ENCODE data around the gene ADGRF4. TPM values are rescaled to one million over a fixed set of nuclear protein-coding genes. Genes with fewer than 3 reads are reported as not detected.

ADGRF4 gene
- total and polyA plus RNA-seq, 2 of the 8 experiments (the other 6 are each of a cell fraction or from before 2014, with no cell fraction given): 0.02 TPM; not detected in 1

DNA sequence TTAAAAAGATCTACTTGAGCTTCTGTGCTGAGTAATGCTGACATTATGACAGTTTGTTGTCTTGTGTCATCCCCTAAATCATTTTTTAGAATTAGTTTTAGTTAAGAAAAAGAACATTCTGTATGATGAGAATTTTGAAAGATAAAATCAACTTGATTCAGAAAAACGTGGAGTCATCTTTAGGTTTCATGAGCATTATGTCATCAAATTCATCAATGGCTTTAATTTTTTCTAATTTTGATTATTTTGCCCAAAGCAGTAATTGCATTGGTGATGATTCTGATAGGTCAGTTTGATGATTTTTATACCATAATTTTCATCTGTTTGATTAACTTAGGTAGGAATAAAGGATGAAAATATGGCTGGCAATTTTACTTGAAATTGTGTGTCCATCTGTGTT is 26.6 kb upstream of the ADGRF4 start:
- no peaks in the 10 kb centered on the region for H3K36me3 ChIP-seq (ENCODE audit: control insufficient read depth in 2 of 4, insufficient read depth in 4 of 4, low read length in 3 of 4)
- H4K8ac ChIP-seq (ENCODE audit: extremely low read depth, insufficient read depth, low read length): no peak overlapping the region
- no peak overlapping the region for H3K4me2 ChIP-seq (ENCODE audit: insufficient read depth in 1 of 2, low read depth in 2 of 2, low read length in 2 of 2)
- no peak overlapping the region for H3K14ac ChIP-seq (ENCODE audit: insufficient read length)
- H3K27ac ChIP-seq (ENCODE audit: low read depth, low read length): no peak overlapping the region
- no peak overlapping the region for H2BK20ac ChIP-seq (ENCODE audit: low read length)
- no peak overlapping the region for H3K4ac ChIP-seq (replicated peaks; ENCODE audit: insufficient read length, low read depth, low read length)
- no peak overlapping the region for H2BK120ac ChIP-seq (replicated peaks; ENCODE audit: low read depth, low read length)
- no peak overlapping the region for H2AFZ ChIP-seq (ENCODE audit: low read length)
- ChIA-PET CTCF (ENCODE audit: partially characterized antibody) (no interaction called here), POLR2A (ENCODE audit: partially characterized antibody) (no interaction called here)
- H3K79me1 ChIP-seq (ENCODE audit: low read depth, low read length): no peaks in the 10 kb centered on the region
- no peak overlapping the region for H3K18ac ChIP-seq (ENCODE audit: extremely low read depth, low read length)
- H2BK12ac ChIP-seq (ENCODE audit: low read depth, low read length): no peak overlapping the region
- no peak overlapping the region for H2AK5ac ChIP-seq (ENCODE audit: low read depth, low read length)
- no peak overlapping the region for H4K5ac ChIP-seq (ENCODE audit: insufficient read length, low read depth, low read length)
- no peaks in the 10 kb centered on the region for H3K79me2 ChIP-seq (ENCODE audit: control insufficient read depth in 1 of 2, insufficient read depth in 2 of 2, low read length in 2 of 2)
- H4K20me1 ChIP-seq (replicated peaks in 1 of 2; ENCODE audit: control insufficient read depth in 1 of 2, insufficient read depth in 2 of 2, low read length in 2 of 2): no peaks in the 10 kb centered on the region
- H2BK5ac ChIP-seq (ENCODE audit: low read depth, low read length): no peak overlapping the region
- H3K27me3 ChIP-seq (replicated peaks in 1 of 4; ENCODE audit: control insufficient read depth in 3 of 4, extremely low read depth in 1 of 4, insufficient read depth in 3 of 4, low read length in 3 of 4): no peaks in the 10 kb centered on the region
- no peak for FAIRE-seq
- H3K56ac ChIP-seq (replicated peaks; ENCODE audit: insufficient read length, low read depth, low read length): no peak overlapping the region
- no peak overlapping the region for H4K91ac ChIP-seq (replicated peaks; ENCODE audit: insufficient read length, low read length)
- H3K4me1 ChIP-seq (replicated peaks in 1 of 4; ENCODE audit: control insufficient read depth in 3 of 4, insufficient read depth in 4 of 4, low read length in 3 of 4): peaks cover 0 to 9% (median 3%) of the 10 kb centered on the region in 4 experiments; a peak in 5 of 7 replicates
- H2BK15ac ChIP-seq (ENCODE audit: low read length): no peak overlapping the region
- H3K23ac ChIP-seq (ENCODE audit: insufficient read length): no peak overlapping the region
- no peaks in the 10 kb centered on the region for H3K23me2 ChIP-seq (ENCODE audit: low read depth, low read length)
- 76% methylated on average over 1 of the region's 1 CpG; no CpG with 5 or more reads in 1 of the 2 experiments for WGBS, 2 experiments (ENCODE audit: extremely low coverage in 1 of 2, insufficient coverage in 1 of 2, insufficient read length in 1 of 2, insufficient replicate concordance in 2 of 2, low coverage in 1 of 2, low lambda C conversion rate in 2 of 2, missing lambda C conversion rate in 1 of 2)
- no peaks in the 10 kb centered on the region for H3K9me3 ChIP-seq (ENCODE audit: insufficient read depth in 2 of 2, low read depth in 1 of 2, low read length in 1 of 2)
- H3K4me3 ChIP-seq (ENCODE audit: extremely low read depth in 1 of 4, insufficient read depth in 2 of 4, low read depth in 3 of 4, low read length in 4 of 4): no peak overlapping the region
- DNase-seq (ENCODE audit: low read depth in 1 of 2, low spot score in 2 of 2): no peak
- H3K9ac ChIP-seq (replicated peaks in 1 of 4; ENCODE audit: extremely low read depth in 1 of 4, low read depth in 3 of 4, low read length in 3 of 4): no peak overlapping the region
- TF ChIP-seq SP1 (IDR thresholded peaks at IDR 0.05; ENCODE audit: low read depth, low read length): no peak
- no peak for TF ChIP-seq NRF1 (IDR thresholded peaks at IDR 0.05; ENCODE audit: low read depth, low read length)
- no peak for TF ChIP-seq MAFK (IDR thresholded peaks at IDR 0.05; ENCODE audit: low read depth, low read length)
- no peak for TF ChIP-seq EGR1 (IDR thresholded peaks at IDR 0.05; ENCODE audit: borderline replicate concordance, low read depth, low read length)

Measured in H1 (cell line).